ENCODE results near the gene TNFRSF4. TPM values are rescaled to one million over a fixed set of nuclear protein-coding genes. Genes with fewer than 3 reads are reported as not detected.
"Not testable (repeated sequence)": the region's sequence is repeated elsewhere in the genome, so short reads cannot be mapped to it uniquely, and the experiment has no call there.

The TNFRSF4 gene
- total RNA-seq, 4 donors from 2014 or later: 1.5 to 4.5 (median 3.2) TPM

- Histone ChIP-seq H3K4me3 (replicated peaks in 1 of 3) (no peak overlapping the region), H3K4me1 (no peaks in the 10 kb centered on the region), H3K27ac (no peak overlapping the region), H3K36me3 (peaks cover 25 to 28% of the 10 kb centered on the region in 2 donors), H3K27me3 (no peaks in the 10 kb centered on the region), H3K9me3 (no peaks in the 10 kb centered on the region)
- 94 to 95% methylated on average over 26 of the region's 26 CpGs for WGBS, 2 donors
- TF ChIP-seq, protein P1, sequence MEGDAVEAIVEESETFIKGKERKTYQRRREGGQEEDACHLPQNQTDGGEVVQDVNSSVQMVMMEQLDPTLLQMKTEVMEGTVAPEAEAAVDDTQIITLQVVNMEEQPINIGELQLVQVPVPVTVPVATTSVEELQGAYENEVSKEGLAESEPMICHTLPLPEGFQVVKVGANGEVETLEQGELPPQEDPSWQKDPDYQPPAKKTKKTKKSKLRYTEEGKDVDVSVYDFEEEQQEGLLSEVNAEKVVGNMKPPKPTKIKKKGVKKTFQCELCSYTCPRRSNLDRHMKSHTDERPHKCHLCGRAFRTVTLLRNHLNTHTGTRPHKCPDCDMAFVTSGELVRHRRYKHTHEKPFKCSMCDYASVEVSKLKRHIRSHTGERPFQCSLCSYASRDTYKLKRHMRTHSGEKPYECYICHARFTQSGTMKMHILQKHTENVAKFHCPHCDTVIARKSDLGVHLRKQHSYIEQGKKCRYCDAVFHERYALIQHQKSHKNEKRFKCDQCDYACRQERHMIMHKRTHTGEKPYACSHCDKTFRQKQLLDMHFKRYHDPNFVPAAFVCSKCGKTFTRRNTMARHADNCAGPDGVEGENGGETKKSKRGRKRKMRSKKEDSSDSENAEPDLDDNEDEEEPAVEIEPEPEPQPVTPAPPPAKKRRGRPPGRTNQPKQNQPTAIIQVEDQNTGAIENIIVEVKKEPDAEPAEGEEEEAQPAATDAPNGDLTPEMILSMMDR (IDR thresholded peaks at IDR 0.05): no peak
- no peak for TF ChIP-seq POLR2A (IDR thresholded peaks at IDR 0.05)
- no peak for DNase-seq
- intact Hi-C loops (cut with DNase I): no loop called here
These were observed 41.1 kb upstream of the TNFRSF4 start for GRCh38 chr1:1255078-1255477.

- no peaks in the 10 kb centered on the region for H3K27me3 ChIP-seq
- no peaks in the 10 kb centered on the region for H3K4me1 ChIP-seq
- no peak overlapping the region for H3K4me3 ChIP-seq (replicated peaks in 1 of 3)
- no peak for TF ChIP-seq POLR2A (IDR thresholded peaks at IDR 0.05)
- TF ChIP-seq, protein P1 (IDR thresholded peaks at IDR 0.05): no peak
- no peak overlapping the region for H3K27ac ChIP-seq
- 91 to 98% methylated on average over 9 to 21 of the region's 21 CpGs for whole genome bisulfite sequencing, 2 donors
- peaks cover 25 to 28% of the 10 kb centered on the region in 2 donors for H3K36me3 ChIP-seq
- H3K9me3 ChIP-seq: no peaks in the 10 kb centered on the region
- DNase-seq: no peak
- intact Hi-C loops (cut with DNase I): no loop called here
These were observed 40.7 kb upstream of the TNFRSF4 start for GRCh38 chr1:1254667-1254998.

DNA sequence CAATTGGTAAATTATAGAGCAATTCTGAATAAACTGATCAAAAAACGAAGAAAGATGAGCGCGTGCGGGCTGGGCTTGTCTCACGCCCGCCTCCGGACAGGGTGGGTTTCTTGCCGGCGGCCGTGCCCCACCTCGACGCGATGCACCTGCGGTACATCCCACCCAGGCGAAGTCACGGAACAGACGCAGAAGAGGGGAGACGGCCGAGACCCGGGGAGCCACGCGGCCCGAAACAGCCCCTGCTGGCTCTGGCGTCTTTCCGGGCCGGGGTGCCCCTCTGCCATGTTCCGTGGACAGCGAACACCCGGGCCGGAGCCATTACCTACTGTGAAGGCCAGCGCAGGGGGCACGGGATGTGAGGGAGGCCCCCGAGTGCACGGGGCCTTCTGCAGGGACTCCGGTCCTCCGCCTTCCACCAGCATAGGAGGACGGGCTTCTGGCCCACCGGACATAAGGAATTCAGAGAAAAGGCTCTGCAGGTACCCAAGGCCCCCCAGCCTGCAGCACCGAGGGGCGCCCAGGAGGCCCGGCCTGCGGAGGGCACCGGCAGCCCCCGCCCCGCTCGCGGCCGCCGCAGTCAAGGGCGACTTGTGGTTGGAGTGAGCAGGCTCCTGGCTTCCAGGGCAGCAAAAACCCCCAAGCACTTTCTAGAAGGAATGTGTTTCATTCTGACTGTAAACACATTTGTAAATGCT lies 40.2 kb upstream of the TNFRSF4 start:
- H3K9me3 ChIP-seq: no peaks in the 10 kb centered on the region
- DNase-seq: no peak
- no peak for TF ChIP-seq POLR2A (IDR thresholded peaks at IDR 0.05)
- TF ChIP-seq, protein P1 (IDR thresholded peaks at IDR 0.05): no peak
- no peak overlapping the region for H3K4me3 ChIP-seq (replicated peaks in 1 of 3)
- WGBS, 2 donors: 95 to 97% methylated on average over 36 to 41 of the region's 50 CpGs
- no peak overlapping the region for H3K27ac ChIP-seq
- intact Hi-C loops (cut with DNase I): no loop called here
- no peaks in the 10 kb centered on the region for H3K27me3 ChIP-seq
- no peaks in the 10 kb centered on the region for H3K4me1 ChIP-seq
- peaks cover 25 to 28% of the 10 kb centered on the region in 2 donors for H3K36me3 ChIP-seq

DNA sequence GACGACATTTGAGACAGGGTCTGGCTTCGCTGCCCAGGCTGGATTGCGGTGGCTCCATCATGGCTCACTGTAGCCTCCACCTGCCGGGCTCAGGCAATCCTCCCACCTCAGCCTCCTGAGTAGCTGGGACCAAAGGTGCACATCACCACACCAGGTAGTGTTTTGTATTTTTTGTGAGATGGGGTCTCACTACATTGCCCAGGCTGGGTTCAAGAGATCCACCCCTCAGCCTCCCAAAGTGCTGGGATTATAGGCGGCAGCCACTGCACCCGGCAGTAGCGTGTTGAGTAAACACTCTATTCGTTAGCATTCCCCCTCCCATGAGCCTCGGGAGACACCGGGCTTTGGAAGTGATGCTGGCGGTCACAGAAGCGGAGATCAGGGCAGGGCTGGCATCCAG lies 39.4 kb upstream of the TNFRSF4 start:
- no peaks in the 10 kb centered on the region for H3K4me1 ChIP-seq
- intact Hi-C loops (cut with DNase I): no loop called here
- DNase-seq: no peak
- no peaks in the 10 kb centered on the region for H3K9me3 ChIP-seq
- TF ChIP-seq, protein P1 (IDR thresholded peaks at IDR 0.05): no peak
- TF ChIP-seq POLR2A (IDR thresholded peaks at IDR 0.05): no peak
- H3K4me3 ChIP-seq (replicated peaks in 1 of 3): no peak overlapping the region
- H3K27me3 ChIP-seq: no peaks in the 10 kb centered on the region
- 90 to 93% methylated on average over 12 of the region's 12 CpGs for WGBS, 2 donors
- H3K27ac ChIP-seq: no peak overlapping the region
- H3K36me3 ChIP-seq: peaks cover 25 to 28% of the 10 kb centered on the region in 2 donors

DNA sequence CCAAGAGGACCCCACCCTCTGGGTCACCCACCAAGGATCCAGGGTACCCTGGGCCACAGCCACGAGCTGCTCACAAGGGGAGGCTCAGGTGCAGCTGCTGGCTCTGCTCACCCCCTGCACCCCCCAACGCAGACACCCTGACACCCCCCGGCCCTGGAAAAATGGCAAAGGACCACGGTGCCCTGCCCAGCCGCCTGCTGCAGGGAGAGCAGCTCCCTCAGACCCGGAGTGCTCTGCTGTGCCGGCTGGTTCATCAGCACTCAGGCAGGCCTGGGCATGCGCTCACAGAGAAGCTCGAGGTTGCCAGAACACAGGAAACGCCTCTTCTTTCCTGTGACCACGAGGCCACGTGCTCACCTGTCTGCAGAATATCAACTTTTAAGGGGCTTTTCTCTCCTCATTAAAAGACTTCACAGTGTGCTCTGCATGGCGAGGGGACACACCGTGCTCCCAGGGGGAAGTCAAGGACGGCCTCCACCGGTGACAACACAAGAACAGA lies 36.9 kb upstream of the TNFRSF4 start:
- H3K27ac ChIP-seq: no peak overlapping the region
- H3K36me3 ChIP-seq: peaks cover 19 to 22% of the 10 kb centered on the region in 2 donors
- 78 to 81% methylated on average over 13 to 14 of the region's 16 CpGs for WGBS, 2 donors
- no peaks in the 10 kb centered on the region for H3K9me3 ChIP-seq
- H3K4me3 ChIP-seq (replicated peaks in 1 of 3): no peak overlapping the region
- TF ChIP-seq, protein P1 (IDR thresholded peaks at IDR 0.05): no peak
- no peak for TF ChIP-seq POLR2A (IDR thresholded peaks at IDR 0.05)
- DNase-seq: no peak
- intact Hi-C loops (cut with DNase I): no loop called here
- no peaks in the 10 kb centered on the region for H3K27me3 ChIP-seq
- peaks cover 0 to 10% of the 10 kb centered on the region in 2 donors for H3K4me1 ChIP-seq

DNA sequence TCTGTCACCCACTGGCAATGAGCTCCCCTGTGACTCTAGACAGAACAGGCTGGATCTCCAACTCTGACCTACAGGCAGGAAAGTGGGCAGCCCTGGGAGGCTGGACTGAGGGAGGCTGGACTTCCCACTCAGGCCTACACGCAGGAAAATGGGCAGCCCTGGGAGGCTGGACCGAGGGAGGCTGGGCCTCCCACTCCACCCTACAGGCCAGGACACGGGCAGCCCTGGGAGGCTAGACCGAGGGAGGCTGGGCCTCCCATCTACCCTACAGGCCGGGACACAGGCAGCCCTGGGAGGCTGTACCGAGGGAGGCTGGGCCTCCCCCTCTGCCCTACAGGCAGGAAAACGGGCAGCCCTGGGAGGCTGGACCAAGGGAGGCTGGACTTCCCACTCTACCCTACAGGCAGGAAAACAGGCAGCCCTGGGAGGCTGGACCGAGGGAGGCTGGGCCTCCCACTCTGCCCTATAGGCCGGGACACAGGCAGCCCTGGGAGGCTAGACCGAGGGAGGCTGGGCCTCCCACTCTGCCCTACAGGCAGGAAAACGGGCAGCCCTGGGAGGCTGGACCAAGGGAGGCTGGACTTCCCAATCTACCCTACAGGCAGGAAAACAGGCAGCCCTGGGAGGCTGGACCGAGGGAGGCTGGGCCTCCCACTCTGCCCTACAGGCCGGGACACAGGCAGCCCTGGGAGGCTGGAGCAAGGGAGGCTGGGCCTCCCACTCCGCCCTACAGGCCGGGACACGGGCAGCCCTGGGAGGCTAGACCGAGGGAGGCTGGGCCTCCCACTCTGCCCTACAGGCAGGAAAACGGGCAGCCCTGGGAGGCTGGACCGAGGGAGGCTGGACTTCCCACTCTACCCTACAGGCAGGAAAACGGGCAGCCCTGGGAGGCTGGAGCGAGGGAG lies 34.3 kb upstream of the TNFRSF4 start:
- DNase-seq; H3K36me3 ChIP-seq; H3K27me3 ChIP-seq; H3K9me3 ChIP-seq; H3K4me3 ChIP-seq (replicated peaks in 1 of 3); H3K27ac ChIP-seq; H3K4me1 ChIP-seq; intact Hi-C loops (cut with DNase I): not testable (repeated sequence)
- 83 to 93% methylated on average over 4 to 8 of the region's 21 CpGs for WGBS, 2 donors

All from thyroid gland (tissue), 4 donors.